H1 (cell line): Measurements from ENCODE around the gene KDF1.

Experiments used
- ASH2L ChIP-seq: fragments of 200-600, 300-600 bp; sonication (generic); IDR thresholded peaks from one replicate; pipeline ENCODE4 v1.7.1; 2017; ENCODE audit warnings: low read length
- CHD2 ChIP-seq: IDR thresholded peaks from 2 replicates; pipeline ENCODE4 v1.6.1; 2012; ENCODE audit warnings: low read length, improper control_type of control experiment
- EZH2 ChIP-seq: fragments of 200-600 bp; sonication (generic); IDR thresholded peaks from 2 replicates; pipeline ENCODE4 v1.7.1; 2012; ENCODE audit warnings: low read depth, mild to moderate bottlenecking, moderate library complexity, low read length, inconsistent platforms; ENCODE audit not compliant: severe bottlenecking
- HDAC2 ChIP-seq, 2 experiments: fragments of 300-600 bp in 1 of 2; sonication (generic) in 1 of 2; IDR thresholded peaks; 2 replicates each; pipeline ENCODE4 v1.6.1; 2011 to 2012; ENCODE audit warnings: low read depth in 2 of 2, low read length in 2 of 2, mild to moderate bottlenecking in 2 of 2, moderate library complexity in 2 of 2, borderline replicate concordance in 1 of 2, inconsistent platforms in 1 of 2
- NANOG ChIP-seq: IDR thresholded peaks from 2 replicates; pipeline ENCODE4 v1.6.1; 2011; ENCODE audit warnings: low read length, low read depth, mild to moderate bottlenecking, inconsistent platforms; ENCODE audit not compliant: insufficient read depth, poor library complexity, severe bottlenecking
- POLR2A ChIP-seq, 2 experiments: IDR thresholded peaks; 1 replicate in 1 of 2; 2 replicates in 1 of 2; pipeline ENCODE4 v1.6.1; 2011; ENCODE audit warnings: low read depth in 2 of 2, low read length in 2 of 2, mild to moderate bottlenecking in 2 of 2; ENCODE audit errors: control extremely low read depth in 1 of 2
- POLR2AphosphoS5 ChIP-seq: IDR thresholded peaks from 2 replicates; pipeline ENCODE4 v1.6.1; 2011; ENCODE audit warnings: low read depth, low read length
- RAD21 ChIP-seq, 2 experiments: IDR thresholded peaks in 1 of 2; conservative IDR thresholded peaks in 1 of 2; 2 replicates each; pipeline ENCODE4 v1.6.1; 2011; ENCODE audit warnings: low read depth in 2 of 2, low read length in 2 of 2, improper control_type of control experiment in 1 of 2, inconsistent platforms in 1 of 2, mild to moderate bottlenecking in 1 of 2, moderate library complexity in 1 of 2
- TAF1 ChIP-seq: IDR thresholded peaks from 2 replicates; pipeline ENCODE4 v1.6.1; 2011; ENCODE audit warnings: mild to moderate bottlenecking, low read depth, low read length
- TF ChIP-seq, protein P1 (sequence below), 3 experiments: IDR thresholded peaks; 1 replicate in 2 of 3; 2 replicates in 1 of 3; pipeline versions ENCODE4 v1.5.1 to v1.6.1; 2011; ENCODE audit warnings: low read length in 3 of 3, mild to moderate bottlenecking in 3 of 3, inconsistent platforms in 2 of 3, low read depth in 1 of 3, moderate library complexity in 1 of 3; ENCODE audit not compliant: insufficient read depth in 1 of 3; ENCODE audit errors: control extremely low read depth in 1 of 3

GRCh38 chr1:26941311-26941710, 19.0 kb downstream of the KDF1 start:
- TF ChIP-seq POLR2A (IDR thresholded peaks at IDR 0.05; ENCODE audit: control extremely low read depth in 1 of 2, low read depth in 2 of 2, low read length in 2 of 2) (no peak), POLR2AphosphoS5 (no peak), NANOG (no peak), EZH2 (no peak), HDAC2 (IDR thresholded peaks at IDR 0.05; ENCODE audit: borderline replicate concordance in 1 of 2, low read depth in 2 of 2, low read length in 2 of 2) (no peak), TAF1 (no peak), CHD2 (no peak), ASH2L (no peak), RAD21 (IDR thresholded peaks at IDR 0.05 in 1 of 2, conservative IDR thresholded peaks at IDR 0.05 in 1 of 2; ENCODE audit: low read depth in 2 of 2, low read length in 2 of 2) (no peak)
- TF ChIP-seq, protein P1, sequence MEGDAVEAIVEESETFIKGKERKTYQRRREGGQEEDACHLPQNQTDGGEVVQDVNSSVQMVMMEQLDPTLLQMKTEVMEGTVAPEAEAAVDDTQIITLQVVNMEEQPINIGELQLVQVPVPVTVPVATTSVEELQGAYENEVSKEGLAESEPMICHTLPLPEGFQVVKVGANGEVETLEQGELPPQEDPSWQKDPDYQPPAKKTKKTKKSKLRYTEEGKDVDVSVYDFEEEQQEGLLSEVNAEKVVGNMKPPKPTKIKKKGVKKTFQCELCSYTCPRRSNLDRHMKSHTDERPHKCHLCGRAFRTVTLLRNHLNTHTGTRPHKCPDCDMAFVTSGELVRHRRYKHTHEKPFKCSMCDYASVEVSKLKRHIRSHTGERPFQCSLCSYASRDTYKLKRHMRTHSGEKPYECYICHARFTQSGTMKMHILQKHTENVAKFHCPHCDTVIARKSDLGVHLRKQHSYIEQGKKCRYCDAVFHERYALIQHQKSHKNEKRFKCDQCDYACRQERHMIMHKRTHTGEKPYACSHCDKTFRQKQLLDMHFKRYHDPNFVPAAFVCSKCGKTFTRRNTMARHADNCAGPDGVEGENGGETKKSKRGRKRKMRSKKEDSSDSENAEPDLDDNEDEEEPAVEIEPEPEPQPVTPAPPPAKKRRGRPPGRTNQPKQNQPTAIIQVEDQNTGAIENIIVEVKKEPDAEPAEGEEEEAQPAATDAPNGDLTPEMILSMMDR (IDR thresholded peaks at IDR 0.05; ENCODE audit: control extremely low read depth in 1 of 3, insufficient read depth in 1 of 3, low read depth in 1 of 3, low read length in 3 of 3), result no peak
